ENCODE measurements around the gene LRP5.
"Not testable (repeated sequence)": the region's sequence is repeated elsewhere in the genome, so short reads cannot be mapped to it uniquely, and the experiment has no call there.

The LRP5 gene

DNA sequence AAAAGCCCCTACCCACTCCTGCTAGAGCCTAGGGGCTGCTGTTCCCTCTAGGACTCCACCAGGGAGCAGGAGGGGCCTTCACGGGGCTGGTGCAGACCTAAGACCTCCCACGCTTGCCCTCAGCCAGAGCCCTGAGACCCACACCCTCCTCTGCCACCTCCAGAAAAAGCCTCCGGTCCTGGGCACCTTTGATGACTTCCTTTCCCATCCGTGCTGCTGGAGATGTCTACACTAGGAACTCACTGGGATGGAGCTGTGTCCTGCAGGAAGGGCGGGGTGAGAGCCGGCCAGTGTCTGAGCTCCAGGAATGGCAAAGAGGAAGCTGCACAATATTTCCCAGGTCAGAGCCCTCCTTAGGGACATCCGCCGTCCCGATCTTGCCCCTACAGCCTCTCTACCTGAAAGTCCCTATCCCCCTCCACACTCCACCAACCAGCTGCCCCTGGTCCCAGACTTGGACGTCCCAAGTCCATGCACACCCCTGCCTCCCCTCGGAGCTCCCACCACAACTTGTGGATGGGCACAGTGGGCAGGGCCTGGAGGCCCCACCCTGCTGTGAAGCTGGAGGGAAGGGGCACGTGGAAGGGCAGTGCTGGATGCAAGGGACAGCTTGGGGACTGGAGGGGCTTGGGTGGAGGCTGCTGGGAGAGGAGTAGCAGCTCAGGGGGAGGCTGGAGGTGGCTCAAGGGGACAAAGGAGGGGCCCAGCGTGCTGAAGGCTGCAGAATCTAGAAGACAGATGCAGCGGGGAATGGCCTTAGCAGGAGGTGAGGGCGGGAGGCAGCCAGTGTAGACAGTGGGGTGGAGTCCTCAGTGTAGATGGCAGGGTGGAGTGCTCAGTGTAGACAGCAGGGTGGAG is 13.5 kb upstream of the LRP5 start:
- no peak overlapping the region for H3K27ac ChIP-seq
- CTCF ChIA-PET, result interaction anchor here (0.8 to 4.9 kb wide), 9 partner anchors 8 to 90 kb away, joined by 3 to 58 read pairs (median 4); partner anchors contain the start of gene C11orf24
- no peak for DNase-seq (ENCODE audit: low spot score)
- TF ChIP-seq, protein P1, sequence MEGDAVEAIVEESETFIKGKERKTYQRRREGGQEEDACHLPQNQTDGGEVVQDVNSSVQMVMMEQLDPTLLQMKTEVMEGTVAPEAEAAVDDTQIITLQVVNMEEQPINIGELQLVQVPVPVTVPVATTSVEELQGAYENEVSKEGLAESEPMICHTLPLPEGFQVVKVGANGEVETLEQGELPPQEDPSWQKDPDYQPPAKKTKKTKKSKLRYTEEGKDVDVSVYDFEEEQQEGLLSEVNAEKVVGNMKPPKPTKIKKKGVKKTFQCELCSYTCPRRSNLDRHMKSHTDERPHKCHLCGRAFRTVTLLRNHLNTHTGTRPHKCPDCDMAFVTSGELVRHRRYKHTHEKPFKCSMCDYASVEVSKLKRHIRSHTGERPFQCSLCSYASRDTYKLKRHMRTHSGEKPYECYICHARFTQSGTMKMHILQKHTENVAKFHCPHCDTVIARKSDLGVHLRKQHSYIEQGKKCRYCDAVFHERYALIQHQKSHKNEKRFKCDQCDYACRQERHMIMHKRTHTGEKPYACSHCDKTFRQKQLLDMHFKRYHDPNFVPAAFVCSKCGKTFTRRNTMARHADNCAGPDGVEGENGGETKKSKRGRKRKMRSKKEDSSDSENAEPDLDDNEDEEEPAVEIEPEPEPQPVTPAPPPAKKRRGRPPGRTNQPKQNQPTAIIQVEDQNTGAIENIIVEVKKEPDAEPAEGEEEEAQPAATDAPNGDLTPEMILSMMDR (conservative IDR thresholded peaks at IDR 0.05; ENCODE audit: low read depth), result no peak
- POLR2A ChIA-PET (ENCODE audit: low non-redundant PET), result interaction anchor here (0.9 kb wide), 1 partner anchor 27 kb away, joined by 3 read pairs; the partner anchor contains the start of gene C11orf24

DNA sequence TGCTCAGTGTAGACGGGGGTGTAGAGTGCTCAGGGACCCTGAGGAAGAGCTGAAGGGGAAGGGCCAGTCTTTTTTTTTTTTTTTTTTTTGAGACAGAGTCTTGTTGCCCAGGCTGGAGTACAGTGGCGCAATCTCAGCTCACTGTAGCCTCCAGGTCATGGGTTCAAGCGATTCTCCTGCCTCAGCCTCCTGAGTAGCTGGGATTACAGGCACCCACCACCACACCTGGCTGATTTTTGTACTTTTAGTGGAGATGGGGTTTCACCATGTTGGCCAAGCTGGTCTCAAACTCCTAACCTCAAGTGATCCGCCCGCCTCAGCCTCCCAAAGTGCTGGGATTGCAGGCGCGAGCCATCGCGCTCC is 12.9 kb upstream of the LRP5 start:
- DNase-seq (ENCODE audit: low spot score); POLR2A ChIA-PET (ENCODE audit: low non-redundant PET); H3K27ac ChIP-seq: not testable (repeated sequence)
- CTCF ChIA-PET, result interaction anchor here (4.9 kb wide), 1 partner anchor 41 kb away, joined by 58 read pairs; no protein-coding TSS in a partner anchor

DNA sequence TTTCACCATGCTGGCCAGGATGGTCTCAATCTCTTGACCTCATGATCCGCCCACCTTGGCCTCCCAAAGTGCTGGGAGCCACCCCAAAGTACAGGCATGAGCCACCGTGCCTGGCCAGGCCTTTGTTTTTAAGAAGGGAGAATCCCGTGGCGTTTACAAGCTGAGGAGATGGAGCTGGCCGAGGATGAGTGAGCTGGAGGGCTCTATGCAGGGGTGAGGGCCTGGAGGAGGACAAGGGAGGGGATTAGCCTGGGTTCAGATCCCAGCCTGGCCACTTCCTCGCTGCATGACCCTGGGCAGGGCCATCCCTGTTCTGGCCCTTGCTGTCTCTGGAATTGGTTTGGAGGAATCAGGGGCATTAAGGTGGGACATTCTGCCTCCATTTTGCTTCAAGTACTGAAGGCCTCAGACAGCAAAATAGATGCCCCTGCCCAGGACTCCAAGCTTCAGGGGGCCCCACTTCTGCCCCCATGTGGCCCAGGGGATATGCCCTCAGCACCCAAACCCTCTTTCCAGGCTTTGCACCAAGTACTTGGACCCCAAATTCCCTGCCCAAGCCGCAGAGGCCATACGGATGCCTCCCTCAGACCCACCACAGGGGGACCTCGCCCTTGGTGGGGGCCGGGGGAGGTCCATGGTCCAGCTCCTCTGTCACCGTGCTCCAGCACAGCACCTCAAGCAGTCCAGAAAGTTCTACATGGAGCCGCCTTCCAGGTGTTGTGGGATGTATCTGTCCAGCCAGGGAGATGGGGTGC is 12.1 kb upstream of the LRP5 start:
- POLR2A ChIA-PET (ENCODE audit: low non-redundant PET), result no interaction called here
- DNase-seq (ENCODE audit: low spot score), result no peak
- no peak overlapping the region for H3K27ac ChIP-seq
- TF ChIP-seq, protein P1 (conservative IDR thresholded peaks at IDR 0.05; ENCODE audit: low read depth), result no peak
- CTCF ChIA-PET, result no interaction called here

DNA sequence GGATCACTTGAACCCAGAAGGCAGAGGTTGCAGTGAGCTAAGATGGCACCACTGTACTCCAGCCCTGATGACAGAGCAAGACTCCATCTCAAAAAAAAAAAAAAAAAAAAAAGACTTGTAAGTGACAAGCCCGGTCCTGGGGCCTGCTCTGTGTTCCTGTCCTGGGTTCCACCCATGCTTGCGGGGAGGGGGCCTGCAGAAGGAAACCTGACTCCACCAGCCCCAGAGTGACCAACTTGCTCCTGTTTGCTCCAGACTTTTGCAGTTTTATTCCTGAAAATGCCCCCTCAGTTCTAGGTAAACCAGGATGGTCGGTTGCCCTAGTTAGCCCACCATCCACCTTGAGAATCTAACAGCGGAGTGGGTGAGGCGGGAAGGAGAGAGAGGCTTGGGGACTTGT is 10.1 kb upstream of the LRP5 start:
- TF ChIP-seq, protein P1 (conservative IDR thresholded peaks at IDR 0.05; ENCODE audit: low read depth), result no peak
- CTCF ChIA-PET, result interaction anchor here (0.6 kb wide), 2 partner anchors 26 to 1319 kb away, joined by 3 read pairs; no protein-coding TSS in a partner anchor
- DNase-seq (ENCODE audit: low spot score), result no peak
- POLR2A ChIA-PET (ENCODE audit: low non-redundant PET), result interaction anchor here (0.6 kb wide), 1 partner anchor 47 kb away, joined by 6 read pairs; no protein-coding TSS in a partner anchor
- H3K27ac ChIP-seq, result peak overlapping the region; percentile 54

DNA sequence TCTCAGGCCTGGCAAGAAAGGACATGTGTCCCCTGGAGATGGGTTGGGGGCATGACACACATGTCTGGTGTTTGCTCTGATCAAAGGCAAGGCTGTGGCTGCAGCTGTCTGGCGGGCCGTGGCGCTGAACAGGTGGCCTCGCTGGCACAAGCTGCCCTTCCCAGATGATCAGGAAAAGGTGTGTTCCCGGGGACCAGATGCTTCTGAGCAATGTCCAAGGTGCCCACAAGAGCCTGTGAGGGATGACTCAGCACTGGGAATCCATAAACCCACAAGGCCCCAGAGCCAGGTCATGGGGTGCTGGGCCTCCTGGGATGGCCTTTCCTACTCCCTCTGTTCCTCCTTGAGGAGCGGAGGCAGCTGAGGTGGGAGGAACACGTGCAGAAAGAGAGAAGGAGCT is 9.7 kb upstream of the LRP5 start:
- TF ChIP-seq, protein P1 (conservative IDR thresholded peaks at IDR 0.05; ENCODE audit: low read depth), result no peak
- DNase-seq (ENCODE audit: low spot score), result peak; percentile 58
- CTCF ChIA-PET, result interaction anchor here (0.6 to 0.7 kb wide), 3 partner anchors 25 to 1318 kb away, joined by 3 read pairs; no protein-coding TSS in a partner anchor
- POLR2A ChIA-PET (ENCODE audit: low non-redundant PET), result no interaction called here
- H3K27ac ChIP-seq, result peak overlapping the region; percentile 54

DNA sequence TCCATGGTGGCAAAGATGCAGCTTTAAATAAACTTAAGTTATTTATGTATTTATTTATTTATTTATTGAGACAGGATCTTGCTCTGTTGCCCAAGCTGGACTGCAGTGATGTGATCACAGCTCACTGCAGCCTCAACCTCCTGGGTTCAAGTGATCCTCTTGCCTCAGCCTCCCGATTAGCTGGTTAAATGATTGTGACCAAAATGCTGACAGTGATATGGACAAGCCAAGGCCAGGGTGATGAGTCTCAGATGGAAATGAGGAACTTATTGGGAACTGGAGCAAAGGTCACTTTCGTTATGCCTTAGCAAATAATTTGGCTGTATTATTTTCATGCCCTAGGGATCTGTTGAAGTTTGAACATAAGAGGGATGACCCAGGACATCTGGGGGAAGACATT is 9.3 kb upstream of the LRP5 start:
- H3K27ac ChIP-seq, result peak overlapping the region; percentile 54
- ChIA-PET CTCF (interaction anchor here (0.6 to 0.7 kb wide), 2 partner anchors 25 to 673 kb away, joined by 3 read pairs; no protein-coding TSS in a partner anchor), POLR2A (ENCODE audit: low non-redundant PET) (no interaction called here)
- DNase-seq (ENCODE audit: low spot score), result no peak
- TF ChIP-seq, protein P1 (conservative IDR thresholded peaks at IDR 0.05; ENCODE audit: low read depth), result no peak

All from RWPE1 (cell line).